AG09319 (cell line): ENCODE measurements around the gene YY1.
"Not testable (repeated sequence)": the region's sequence is repeated elsewhere in the genome, so short reads cannot be mapped to it uniquely, and the experiment has no call there.

Experiments used
- DNase-seq: peaks from one replicate; pipeline ENCODE4 v3.0.0-alpha.2; 2010; ENCODE audit warnings: low read depth; ENCODE audit errors: extremely low read depth
- CTCF ChIP-seq: IDR thresholded peaks from 2 replicates; pipeline ENCODE4 v1.5.1; 2011; ENCODE audit warnings: low read depth, mild to moderate bottlenecking, inconsistent platforms, low read length, moderate library complexity

YY1 gene

GRCh38 chr14:100283984-100284881, 45.3 kb downstream of the YY1 start:
- no peak for TF ChIP-seq CTCF

GRCh38 chr14:100285021-100285912, 46.3 kb downstream of the YY1 start:
- DNase-seq = no peak
- peak; percentile 75 for TF ChIP-seq CTCF

More at GRCh38 chr14:100283984-100284881, 45.3 kb downstream of the YY1 start:
- no peak for DNase-seq

GRCh38 chr14:100285913-100286400, 47.0 kb downstream of the YY1 start:
- no peak for TF ChIP-seq CTCF
- no peak for DNase-seq

- TF ChIP-seq CTCF = no peak
- DNase-seq = no peak
Observed at GRCh38 chr14:100286484-100287191, 47.7 kb downstream of the YY1 start.

GRCh38 chr14:100287202-100287997, 48.5 kb downstream of the YY1 start:
- DNase-seq = no peak
- no peak for TF ChIP-seq CTCF

- DNase-seq = not testable (repeated sequence)
Observed at GRCh38 chr14:100287998-100288295, 49.0 kb downstream of the YY1 start.
